GM18873 (cell line): ENCODE measurements around the gene TBX15.
A peak's percentile ranks its signal among the peaks of the same experiment; 100 is the strongest.

Experiments used
- ATAC-seq: cut with Tn5 transposase; IDR thresholded peaks from one replicate; pipeline ENCODE4 v1.9.1; 2021; ENCODE audit warnings: mild to moderate bottlenecking, moderate library complexity, moderate number of reproducible peaks; ENCODE audit not compliant: unreplicated experiment, low FRiP score

The TBX15 gene

DNA sequence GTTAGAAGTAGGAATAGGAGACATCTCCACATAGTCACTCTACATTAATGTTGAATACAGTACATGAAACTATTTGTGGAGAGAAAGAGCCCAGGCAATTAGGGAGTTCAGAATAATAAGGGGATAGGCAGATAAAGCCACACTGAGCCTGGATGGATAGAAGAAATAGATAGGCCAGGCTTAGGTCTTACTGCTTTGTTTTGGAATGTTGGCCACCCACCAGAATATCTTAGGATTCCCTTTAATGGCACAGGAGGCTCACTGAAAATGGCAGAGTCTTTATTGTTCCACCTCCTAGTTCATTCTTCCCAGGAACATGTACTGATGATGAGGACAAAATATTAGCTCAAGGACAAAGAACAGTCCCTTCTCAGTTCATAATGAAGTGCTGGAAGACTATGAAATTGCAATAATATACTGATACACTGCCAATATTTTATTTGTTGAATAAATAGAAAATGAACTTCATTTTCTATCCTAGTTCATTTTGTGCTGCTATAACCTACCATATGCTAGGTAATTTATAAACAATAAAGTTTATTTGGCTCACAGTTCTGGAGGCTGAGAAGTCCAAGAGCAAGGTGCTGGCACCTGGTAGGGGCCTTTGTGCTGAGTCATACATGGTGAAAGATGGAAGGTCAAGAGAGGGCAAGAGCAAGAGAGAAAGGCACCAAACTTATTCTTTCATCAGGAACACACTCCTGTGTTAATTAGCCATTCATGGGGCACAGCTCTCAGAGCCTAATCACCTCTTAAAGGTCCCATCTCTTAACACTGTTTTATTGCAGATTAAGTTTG lies 87.3 kb downstream of the TBX15 start:
- no peak for ATAC-seq

DNA sequence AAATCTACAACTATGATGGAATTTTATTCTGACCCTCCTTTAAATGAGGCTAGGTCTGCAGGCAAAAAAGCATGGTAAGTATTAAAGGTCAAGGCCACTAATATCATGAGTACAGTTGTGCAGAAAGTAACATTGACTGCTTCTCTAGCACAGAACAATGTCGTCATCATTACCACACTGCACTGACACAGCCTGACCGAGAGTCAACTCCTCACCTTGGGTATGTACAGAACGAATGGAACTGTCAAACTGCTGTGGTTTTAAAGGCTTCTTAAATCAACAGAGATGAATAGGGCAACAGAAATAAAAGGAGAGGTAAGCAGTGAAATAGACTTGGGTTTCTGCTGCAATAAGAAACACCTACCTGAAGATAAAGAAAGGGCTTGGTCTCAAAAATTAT lies 88.8 kb downstream of the TBX15 start:
- no peak for ATAC-seq

DNA sequence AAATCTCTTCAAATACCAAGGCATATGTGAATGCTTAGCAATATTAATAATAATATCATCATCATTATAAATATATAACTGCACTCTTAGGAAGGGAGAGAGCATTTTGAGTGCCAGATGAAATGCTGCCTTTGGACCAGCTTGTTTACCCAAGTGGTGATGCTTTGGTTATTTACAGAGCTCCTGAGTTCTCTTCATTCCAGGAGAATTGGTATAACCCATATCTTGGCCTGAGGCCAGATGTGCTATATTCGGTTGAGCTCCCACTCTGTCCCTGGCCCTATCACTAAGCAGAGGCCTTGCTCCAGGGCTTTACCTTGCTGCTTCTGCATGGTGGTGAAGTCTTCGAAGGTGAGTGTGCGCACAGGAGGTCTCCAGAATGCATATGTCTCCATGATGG lies 89.4 kb downstream of the TBX15 start:
- ATAC-seq: no peak

DNA sequence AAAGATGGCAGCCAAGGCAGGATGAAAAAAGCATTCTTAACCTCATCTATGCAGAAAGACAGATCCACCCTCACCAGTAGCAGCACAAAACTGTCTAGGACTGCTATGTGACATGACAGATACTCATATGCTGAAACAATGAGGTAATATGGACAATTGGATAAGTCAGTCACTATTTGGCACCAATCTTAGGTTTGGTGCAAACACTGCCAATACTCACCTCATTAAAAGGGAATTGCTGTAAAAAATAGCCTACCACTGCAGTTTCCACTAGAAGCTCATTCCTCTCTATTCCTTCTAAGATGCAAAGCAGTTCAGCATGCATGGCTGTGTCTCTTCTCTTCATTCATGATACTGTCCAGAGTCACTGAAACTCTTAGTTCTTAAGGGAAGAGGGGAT lies 91.7 kb downstream of the TBX15 start:
- no peak for ATAC-seq

DNA sequence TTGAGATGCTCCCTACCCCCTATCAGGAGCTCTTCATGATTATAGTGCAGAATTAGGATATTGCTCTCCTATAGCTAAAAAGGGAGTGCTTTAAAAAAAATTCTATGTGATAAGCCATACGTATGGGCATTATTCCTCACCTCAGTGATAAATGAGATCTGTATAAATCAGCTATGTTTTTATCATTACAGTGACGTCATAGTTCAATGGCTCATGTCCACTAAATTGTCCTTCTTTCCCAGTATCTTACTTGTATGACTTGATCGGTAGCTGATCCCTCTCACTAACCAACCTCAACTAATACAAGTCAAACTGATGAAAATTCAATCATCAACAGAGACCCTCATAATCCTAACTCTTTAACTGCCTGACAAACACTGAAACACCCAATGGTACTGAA lies 93.3 kb downstream of the TBX15 start:
- no peak for ATAC-seq

DNA sequence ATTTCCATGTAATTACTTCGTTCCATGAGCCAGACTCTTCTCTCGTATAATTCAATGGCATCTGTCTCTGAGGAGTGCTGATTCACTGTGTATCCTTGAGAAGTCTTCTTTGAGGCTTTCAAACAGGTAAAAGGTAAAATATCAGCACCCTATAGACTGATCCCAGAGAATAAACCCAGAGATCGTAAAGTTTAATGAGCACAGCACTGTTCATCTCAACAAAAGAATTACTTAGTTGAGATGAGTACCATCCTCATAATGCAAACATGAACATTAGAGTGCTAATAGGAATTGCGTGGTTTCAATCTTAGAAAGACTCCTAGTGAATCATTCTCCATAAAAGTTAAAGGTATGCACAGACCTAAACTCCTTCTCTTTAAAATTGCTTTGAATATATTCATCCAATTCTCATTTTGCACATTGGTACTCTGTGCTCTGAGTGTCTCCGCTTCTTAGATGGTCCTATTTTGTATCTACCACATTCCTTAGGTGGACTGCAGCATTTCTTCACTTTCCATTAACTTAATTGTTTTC lies 97.2 kb downstream of the TBX15 start:
- no peak for ATAC-seq

DNA sequence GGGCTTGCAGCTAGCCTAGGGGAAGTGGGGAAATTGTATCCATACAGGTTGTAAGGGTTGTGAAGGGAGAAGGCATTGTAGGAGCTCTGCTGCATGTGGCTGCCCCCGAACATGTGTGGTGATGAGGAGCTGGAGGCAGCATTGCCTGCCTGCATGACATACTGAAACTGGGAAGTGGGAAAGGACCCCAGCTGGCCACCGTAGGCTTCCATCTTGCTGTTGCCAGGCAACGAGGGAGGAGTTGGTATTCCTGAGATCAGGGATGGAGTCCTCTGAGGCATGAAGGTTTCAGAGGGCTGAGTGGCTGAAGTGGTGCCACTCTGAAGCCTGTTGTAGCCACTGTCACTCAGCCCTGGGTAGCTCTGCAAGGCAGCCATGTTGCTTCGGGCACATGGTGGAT lies 103.2 kb downstream of the TBX15 start:
- no peak for ATAC-seq

DNA sequence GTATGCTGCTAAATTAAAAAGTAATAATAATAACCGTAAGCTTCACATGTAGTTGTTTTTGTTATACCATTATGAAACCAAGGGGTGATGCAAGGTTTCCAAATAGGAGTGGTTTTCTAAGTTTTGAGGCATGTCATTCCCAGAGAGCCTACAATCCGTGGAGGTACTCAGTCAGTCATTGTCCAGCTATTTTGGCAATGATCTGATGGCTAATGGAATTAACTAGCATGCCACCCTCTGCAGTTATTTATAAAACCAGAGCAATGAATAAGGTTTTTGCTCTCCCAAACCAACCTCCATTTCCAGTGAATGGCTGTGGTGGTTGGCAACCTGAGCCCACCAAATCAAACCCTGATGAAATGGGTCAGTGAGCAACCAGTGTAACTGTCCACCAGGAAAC lies 106.4 kb downstream of the TBX15 start:
- no peak for ATAC-seq

DNA sequence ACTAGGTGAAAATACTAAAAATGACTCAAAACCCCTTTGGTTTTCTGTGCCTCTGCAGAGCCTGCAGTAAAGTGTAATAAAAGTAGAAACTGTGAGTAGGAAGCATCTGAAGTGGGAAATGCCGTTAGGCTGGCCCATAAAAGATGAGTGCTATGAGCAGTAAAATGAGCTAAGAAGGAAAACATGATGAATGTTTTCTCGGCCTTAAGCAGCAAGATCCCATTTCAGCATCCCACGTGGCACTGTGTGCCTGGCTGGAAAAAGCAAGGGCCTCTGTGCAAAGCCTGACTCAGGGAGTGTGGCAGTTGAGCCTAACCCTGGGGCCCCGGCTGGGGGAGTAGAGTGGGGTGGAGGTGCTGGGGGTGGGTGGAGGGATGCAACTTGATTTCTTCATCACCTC lies 109.5 kb downstream of the TBX15 start:
- no peak for ATAC-seq

DNA sequence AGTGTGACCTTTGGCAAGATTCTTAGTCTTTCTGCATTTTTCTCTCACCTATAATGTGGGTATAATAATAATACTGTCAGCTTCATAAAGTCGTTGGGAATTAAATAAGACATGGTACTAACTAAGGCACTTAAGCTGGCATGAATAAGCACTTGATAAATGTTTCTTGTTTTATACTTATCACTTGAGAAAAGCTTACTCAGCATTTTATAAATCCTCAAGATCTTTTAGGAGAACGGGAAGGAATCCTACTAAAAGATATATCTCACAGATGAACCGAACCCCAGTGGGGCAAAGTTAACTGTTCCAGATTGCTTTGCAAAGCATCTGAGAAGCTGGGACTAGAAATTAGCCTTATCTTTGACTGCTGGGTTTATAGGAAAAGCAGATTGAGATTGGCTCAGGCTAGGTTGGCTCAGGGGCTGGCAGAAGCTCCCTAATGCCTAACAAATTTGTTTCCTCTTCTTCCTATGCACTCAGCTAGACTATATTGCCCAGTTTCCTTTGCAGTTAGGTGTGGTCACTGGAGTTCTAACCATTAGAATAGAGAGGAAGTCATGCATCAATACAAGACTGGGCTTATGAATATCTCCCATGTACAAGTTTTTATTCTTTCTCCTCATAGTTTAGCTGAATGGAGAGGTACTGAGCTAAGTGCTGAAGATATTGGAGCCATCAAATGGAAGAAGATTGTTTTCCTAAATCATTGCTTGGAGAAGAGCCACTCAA lies 110.3 kb downstream of the TBX15 start:
- ATAC-seq: no peak

DNA sequence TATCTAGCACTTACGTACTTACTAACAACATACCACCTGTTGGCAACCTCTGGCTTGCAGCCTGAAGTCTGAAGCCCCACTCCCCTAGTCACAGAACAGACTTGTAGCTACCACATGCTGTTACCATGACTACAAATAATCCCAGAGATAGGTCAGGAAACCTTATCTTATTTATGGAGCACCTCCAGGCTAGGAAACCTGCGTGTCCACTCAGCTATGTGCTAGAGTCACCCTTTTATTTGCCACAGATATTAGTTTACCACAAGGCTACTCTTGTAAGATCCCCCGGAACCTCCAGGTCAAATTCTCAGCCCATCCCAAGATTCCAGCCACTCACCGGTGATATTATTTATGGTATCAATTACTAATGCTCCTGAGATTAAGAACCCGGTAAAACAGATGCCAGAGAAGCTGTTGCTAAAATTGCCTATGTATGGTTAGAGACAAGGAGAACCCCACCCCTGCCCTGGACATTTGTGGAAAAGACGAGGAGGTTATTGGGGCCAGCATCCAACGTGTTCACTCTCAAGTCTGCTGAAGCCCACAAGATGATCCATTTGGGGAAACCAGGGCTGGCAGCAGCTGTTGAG lies 116.5 kb downstream of the TBX15 start:
- ATAC-seq: no peak

DNA sequence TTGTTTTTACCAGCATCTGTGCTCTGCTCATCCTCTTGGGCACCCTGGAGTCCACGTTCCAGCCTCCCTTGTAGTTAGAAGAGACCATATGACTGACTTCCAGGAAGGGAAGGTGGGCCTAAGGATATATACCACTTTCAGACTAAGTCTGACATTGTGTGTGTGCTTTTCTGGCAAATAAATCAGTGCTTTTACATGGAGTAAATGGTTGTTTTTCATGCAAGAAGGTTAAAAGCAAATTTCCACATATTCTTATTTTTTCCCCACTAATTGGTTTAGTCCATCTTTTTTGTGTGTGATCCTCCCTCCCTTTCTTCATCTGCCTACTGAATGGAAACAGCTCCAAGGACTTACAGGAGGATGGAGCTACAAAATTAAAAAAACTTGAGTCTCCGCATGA lies 119.8 kb downstream of the TBX15 start:
- ATAC-seq: no peak

DNA sequence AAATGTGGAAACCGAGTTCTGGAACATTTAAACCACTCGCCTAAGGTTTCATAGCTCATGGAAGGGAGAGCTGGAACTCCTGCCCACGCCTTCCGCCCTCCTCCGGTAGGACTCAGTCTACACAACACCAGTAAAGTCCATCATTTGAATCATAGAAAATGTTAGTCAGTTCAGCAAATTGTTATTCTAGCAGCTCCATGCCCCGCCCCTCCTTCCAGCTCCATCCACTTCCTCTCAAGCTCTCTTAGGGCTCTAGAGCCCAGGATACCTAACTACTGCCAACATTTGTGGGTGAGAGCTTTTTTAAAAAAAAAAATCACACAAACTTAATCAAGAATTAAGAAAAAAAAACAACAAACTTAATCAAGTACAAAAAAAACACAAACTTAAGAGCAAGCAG lies 121.8 kb downstream of the TBX15 start:
- no peak for ATAC-seq

DNA sequence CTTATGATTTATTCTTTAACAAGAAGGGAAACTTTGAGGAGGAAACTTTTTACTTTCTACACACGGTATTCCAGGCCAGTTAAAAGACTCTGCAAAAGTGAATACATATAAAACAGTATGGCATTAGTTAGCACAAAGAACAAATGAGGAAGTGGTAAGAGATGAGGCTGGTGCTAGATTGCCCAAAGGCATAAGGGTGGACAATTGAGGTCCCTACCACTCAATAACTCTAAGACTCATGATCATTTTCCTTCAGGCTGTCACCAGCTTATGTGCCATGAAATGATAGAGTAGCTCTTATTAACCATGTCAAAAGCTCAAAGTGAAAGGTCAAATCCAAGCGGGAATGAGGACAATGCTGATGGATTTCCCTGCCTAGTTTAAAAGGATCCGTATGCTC lies 124.5 kb downstream of the TBX15 start:
- ATAC-seq: no peak

DNA sequence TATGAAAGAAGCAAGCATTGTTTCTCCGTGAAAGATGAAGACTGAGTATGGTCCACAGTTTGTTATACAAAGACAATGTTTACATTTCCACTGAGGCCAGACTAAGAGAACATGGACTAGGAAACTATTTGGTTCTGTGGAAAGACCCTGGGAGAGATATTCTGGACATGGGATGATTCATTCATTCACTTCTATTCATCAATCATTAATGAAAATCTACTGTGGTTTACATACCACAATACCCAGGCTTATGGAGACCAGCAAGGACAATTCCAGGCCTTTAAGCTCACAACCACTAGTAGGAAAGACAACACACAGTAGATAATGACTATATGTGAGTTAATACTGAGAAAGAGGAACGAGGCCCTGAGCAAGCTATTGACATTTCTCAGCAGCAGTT lies 125.4 kb downstream of the TBX15 start:
- peak; percentile 56 for ATAC-seq

DNA sequence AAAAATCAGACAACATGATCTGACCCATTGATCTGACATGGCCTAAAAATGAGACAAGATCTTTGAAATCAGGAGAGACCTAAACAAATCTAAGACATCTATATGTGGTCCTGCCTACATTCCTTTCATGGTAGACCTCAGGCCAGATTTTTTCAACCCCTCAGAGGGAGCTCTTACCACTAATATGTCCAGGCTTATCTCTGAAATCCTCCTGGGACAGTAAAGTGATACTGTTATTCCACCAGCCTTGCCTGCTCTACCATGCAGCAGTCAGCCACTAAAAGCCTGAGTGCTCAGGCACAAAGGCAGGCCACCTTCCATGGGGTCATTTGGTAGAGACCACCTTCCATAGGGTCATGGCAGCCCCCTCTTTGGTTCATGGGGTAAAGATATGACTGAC lies 126.9 kb downstream of the TBX15 start:
- ATAC-seq: no peak

DNA sequence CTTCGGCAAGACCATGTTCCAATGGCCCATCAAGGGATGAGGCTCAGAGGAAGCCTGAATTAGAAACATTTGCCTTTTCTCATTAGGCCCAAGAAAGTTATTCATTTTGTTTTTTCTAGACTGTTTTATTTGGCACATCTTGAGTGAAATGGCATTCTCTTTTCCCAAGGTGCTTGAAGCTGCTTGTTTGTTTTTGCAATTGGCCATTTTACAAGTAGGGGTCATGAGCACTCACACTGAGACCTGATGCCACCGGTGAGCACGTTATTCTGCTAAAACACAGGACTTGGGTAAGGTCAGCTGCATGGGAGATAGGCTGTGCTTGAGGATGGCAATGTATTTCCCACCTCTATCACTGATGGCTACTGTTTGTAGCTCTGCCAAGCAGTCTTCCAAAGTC lies 128.1 kb downstream of the TBX15 start:
- no peak for ATAC-seq

DNA sequence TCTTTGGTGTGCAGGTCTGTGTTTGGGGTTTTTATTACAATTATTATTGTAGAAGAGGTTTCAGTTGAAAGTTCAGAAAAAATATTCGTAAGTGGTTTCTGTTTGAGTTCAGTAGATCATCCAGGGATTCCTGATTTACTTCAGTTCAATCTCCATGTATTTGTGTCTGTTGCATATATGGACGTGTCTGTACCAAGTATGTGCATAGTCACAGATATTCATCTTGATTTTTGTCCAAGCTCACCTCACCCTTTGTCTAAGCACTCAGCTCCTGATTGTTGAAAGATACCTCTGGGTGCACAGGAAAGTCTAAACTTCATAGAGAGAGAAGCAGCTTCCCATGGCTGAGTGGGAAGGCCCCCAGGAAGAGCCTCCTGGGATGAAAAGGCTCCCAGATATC lies 141.7 kb downstream of the TBX15 start:
- ATAC-seq: no peak

DNA sequence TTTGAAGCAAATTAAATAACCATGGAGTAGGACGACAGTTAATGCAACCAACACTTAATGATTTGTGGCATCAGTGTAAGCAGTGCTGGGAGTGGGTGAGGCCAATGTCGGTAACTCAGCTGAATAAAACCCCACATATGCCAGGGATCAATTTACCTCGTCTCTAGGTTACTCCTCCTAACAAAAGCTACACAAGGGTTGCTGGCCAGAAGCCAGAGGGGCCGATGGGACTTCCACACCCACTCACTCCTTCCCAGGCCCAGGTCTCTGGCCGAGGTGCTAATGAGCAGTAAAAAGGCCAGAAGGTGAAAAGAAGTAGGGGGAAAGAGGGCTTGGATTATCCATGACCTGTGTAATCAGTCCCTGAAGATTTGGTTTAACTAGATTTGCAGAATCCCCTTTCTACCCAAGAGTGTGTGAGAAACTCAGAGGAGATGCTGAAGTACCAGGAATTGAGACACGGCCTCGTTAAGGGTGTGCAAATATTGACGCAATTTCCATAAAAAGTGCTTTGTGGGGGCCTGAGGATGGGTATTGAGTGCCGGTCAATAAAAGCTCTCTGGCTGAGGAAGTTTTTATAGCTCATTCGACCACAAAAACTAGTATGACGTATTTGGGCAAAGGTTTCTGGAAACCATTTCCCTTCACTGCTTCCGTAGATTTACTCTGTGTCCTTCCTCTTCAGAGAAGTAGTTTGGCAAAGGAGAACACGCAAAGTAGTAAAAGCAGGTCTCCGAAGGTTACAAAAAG lies 145.5 kb downstream of the TBX15 start:
- ATAC-seq: no peak

DNA sequence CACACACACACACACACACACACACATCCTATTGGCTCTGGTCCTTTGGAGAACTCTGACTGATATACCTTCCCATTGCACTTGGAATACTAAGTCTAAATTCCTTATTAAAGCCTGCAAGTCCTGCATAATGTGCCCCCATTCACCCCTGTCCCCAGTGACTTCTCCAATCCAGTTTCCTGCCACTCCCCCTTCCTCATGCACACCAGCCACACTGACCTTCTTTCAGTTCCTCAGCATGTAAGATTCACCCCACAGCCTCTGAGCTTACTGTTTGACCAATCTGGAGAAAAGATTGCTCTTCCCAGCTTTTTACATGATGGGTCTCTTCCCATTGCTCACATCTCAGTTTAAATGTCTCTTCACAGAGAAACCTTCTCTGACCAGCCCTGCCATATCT lies 146.6 kb downstream of the TBX15 start:
- ATAC-seq: no peak
